ENCODE data around the gene KIAA0232. TPM values are rescaled to one million over a fixed set of nuclear protein-coding genes. Genes with fewer than 3 reads are reported as not detected.
A peak's percentile ranks its signal among the peaks of the same experiment; 100 is the strongest.
"Not testable (repeated sequence)": the region's sequence is repeated elsewhere in the genome, so short reads cannot be mapped to it uniquely, and the experiment has no call there.

Gene KIAA0232
- total RNA-seq, 1 donor from 2014 or later: 14.5 TPM

GRCh38 chr4:6911917-6912316, 129.4 kb downstream of the KIAA0232 start:
- intact Hi-C loops (cut with micrococcal nuclease): loop anchor here (2.0 kb wide), 1 partner anchor 15 kb away; no protein-coding TSS in a partner anchor
- Mint-ChIP-seq H3K4me3 (peak overlapping the region; percentile 95), H3K4me1 (ENCODE audit: low read depth) (peaks cover 67% of the 10 kb centered on the region)
- H3K9me3 Mint-ChIP-seq; DNase-seq (ENCODE audit: low spot score); H3K27ac Mint-ChIP-seq; H3K27me3 Mint-ChIP-seq (ENCODE audit: insufficient read depth); H3K36me3 Mint-ChIP-seq (ENCODE audit: low read depth): not testable (repeated sequence)

GRCh38 chr4:6912441-6912840, 129.9 kb downstream of the KIAA0232 start:
- H3K27ac Mint-ChIP-seq: peak overlapping the region; percentile 25
- no peaks in the 10 kb centered on the region for H3K27me3 Mint-ChIP-seq (ENCODE audit: insufficient read depth)
- peaks cover 5% of the 10 kb centered on the region for H3K36me3 Mint-ChIP-seq (ENCODE audit: low read depth)
- no peaks in the 10 kb centered on the region for H3K9me3 Mint-ChIP-seq
- peaks cover 68% of the 10 kb centered on the region for H3K4me1 Mint-ChIP-seq (ENCODE audit: low read depth)
- H3K4me3 Mint-ChIP-seq: peak overlapping the region; percentile 58
- no peak for DNase-seq (ENCODE audit: low spot score)
- intact Hi-C loops (cut with micrococcal nuclease): no loop called here

GRCh38 chr4:6913350-6913905, 130.9 kb downstream of the KIAA0232 start:
- peaks cover 70% of the 10 kb centered on the region for H3K4me1 Mint-ChIP-seq (ENCODE audit: low read depth)
- peak overlapping the region; percentile 2 for H3K4me3 Mint-ChIP-seq
- no peaks in the 10 kb centered on the region for H3K9me3 Mint-ChIP-seq
- intact Hi-C loops (cut with micrococcal nuclease): no loop called here
- no peak for DNase-seq (ENCODE audit: low spot score)
- no peak overlapping the region for H3K27ac Mint-ChIP-seq
- peaks cover 5% of the 10 kb centered on the region for H3K36me3 Mint-ChIP-seq (ENCODE audit: low read depth)
- H3K27me3 Mint-ChIP-seq (ENCODE audit: insufficient read depth): no peaks in the 10 kb centered on the region

- intact Hi-C loops (cut with micrococcal nuclease): no loop called here
- Mint-ChIP-seq H3K36me3 (ENCODE audit: low read depth) (peaks cover 7% of the 10 kb centered on the region), H3K27ac (peak overlapping the region; percentile 48), H3K9me3 (no peaks in the 10 kb centered on the region), H3K4me1 (ENCODE audit: low read depth) (peaks cover 71% of the 10 kb centered on the region), H3K4me3 (no peak overlapping the region), H3K27me3 (ENCODE audit: insufficient read depth) (no peaks in the 10 kb centered on the region)
- no peak for DNase-seq (ENCODE audit: low spot score)
These were observed 131.9 kb downstream of the KIAA0232 start for GRCh38 chr4:6914448-6914847.

GRCh38 chr4:6915041-6916005, 132.8 kb downstream of the KIAA0232 start:
- Mint-ChIP-seq H3K27me3 (ENCODE audit: insufficient read depth) (peaks cover 2% of the 10 kb centered on the region), H3K9me3 (no peaks in the 10 kb centered on the region), H3K4me3 (no peak overlapping the region), H3K36me3 (ENCODE audit: low read depth) (peaks cover 7% of the 10 kb centered on the region), H3K4me1 (ENCODE audit: low read depth) (peaks cover 75% of the 10 kb centered on the region), H3K27ac (no peak overlapping the region)
- DNase-seq (ENCODE audit: low spot score): no peak
- intact Hi-C loops (cut with micrococcal nuclease): loop anchor here (2.0 kb wide), 3 partner anchors 17 to 71 kb away; no protein-coding TSS in a partner anchor

- Mint-ChIP-seq H3K27me3 (ENCODE audit: insufficient read depth) (peaks cover 2% of the 10 kb centered on the region), H3K36me3 (ENCODE audit: low read depth) (peaks cover 7% of the 10 kb centered on the region), H3K4me1 (ENCODE audit: low read depth) (peaks cover 70% of the 10 kb centered on the region), H3K27ac (peak overlapping the region; percentile 88), H3K4me3 (peak overlapping the region; percentile 71), H3K9me3 (no peaks in the 10 kb centered on the region)
- no peak for DNase-seq (ENCODE audit: low spot score)
- intact Hi-C loops (cut with micrococcal nuclease): loop anchor here (2.0 kb wide), 3 partner anchors 17 to 71 kb away; no protein-coding TSS in a partner anchor
These were observed 133.6 kb downstream of the KIAA0232 start for GRCh38 chr4:6916069-6916586.

- Mint-ChIP-seq H3K4me1 (ENCODE audit: low read depth) (peaks cover 65% of the 10 kb centered on the region), H3K27me3 (ENCODE audit: insufficient read depth) (peaks cover 2% of the 10 kb centered on the region), H3K4me3 (peak overlapping the region; percentile 71), H3K36me3 (ENCODE audit: low read depth) (peaks cover 7% of the 10 kb centered on the region), H3K27ac (peak overlapping the region; percentile 88), H3K9me3 (no peaks in the 10 kb centered on the region)
- intact Hi-C loops (cut with micrococcal nuclease): loop anchor here (1.0 to 2.0 kb wide), 5 partner anchors 8 to 70 kb away; partner anchors contain the start of gene TBC1D14
- DNase-seq (ENCODE audit: low spot score): peak; percentile 60
These were observed 134.3 kb downstream of the KIAA0232 start for GRCh38 chr4:6916587-6917460.

- Mint-ChIP-seq H3K27ac (peak overlapping the region; percentile 88), H3K9me3 (no peaks in the 10 kb centered on the region), H3K4me3 (peak overlapping the region; percentile 71), H3K4me1 (ENCODE audit: low read depth) (peaks cover 67% of the 10 kb centered on the region), H3K36me3 (ENCODE audit: low read depth) (peaks cover 10% of the 10 kb centered on the region), H3K27me3 (ENCODE audit: insufficient read depth) (peaks cover 2% of the 10 kb centered on the region)
- intact Hi-C loops (cut with micrococcal nuclease): loop anchor here (1.0 to 2.0 kb wide), 5 partner anchors 8 to 69 kb away; partner anchors contain the start of gene TBC1D14
- no peak for DNase-seq (ENCODE audit: low spot score)
These were observed 135.1 kb downstream of the KIAA0232 start for GRCh38 chr4:6917461-6918271.

- DNase-seq (ENCODE audit: low spot score): no peak
- Mint-ChIP-seq H3K9me3 (no peaks in the 10 kb centered on the region), H3K27ac (peak overlapping the region; percentile 88), H3K36me3 (ENCODE audit: low read depth) (peaks cover 16% of the 10 kb centered on the region), H3K27me3 (ENCODE audit: insufficient read depth) (peaks cover 2% of the 10 kb centered on the region), H3K4me3 (peak overlapping the region; percentile 71), H3K4me1 (ENCODE audit: low read depth) (peaks cover 63% of the 10 kb centered on the region)
- intact Hi-C loops (cut with micrococcal nuclease): no loop called here
These were observed 135.8 kb downstream of the KIAA0232 start for GRCh38 chr4:6918338-6918737.

- DNase-seq (ENCODE audit: low spot score): no peak
- H3K36me3 Mint-ChIP-seq (ENCODE audit: low read depth): peaks cover 32% of the 10 kb centered on the region
- H3K4me3 Mint-ChIP-seq: peak overlapping the region; percentile 31
- H3K4me1 Mint-ChIP-seq (ENCODE audit: low read depth): peaks cover 73% of the 10 kb centered on the region
- intact Hi-C loops (cut with micrococcal nuclease): no loop called here
- H3K27ac Mint-ChIP-seq: peak overlapping the region; percentile 36
- peaks cover 2% of the 10 kb centered on the region for H3K27me3 Mint-ChIP-seq (ENCODE audit: insufficient read depth)
- H3K9me3 Mint-ChIP-seq: no peaks in the 10 kb centered on the region
These were observed 137.6 kb downstream of the KIAA0232 start for GRCh38 chr4:6920171-6920570.

- DNase-seq (ENCODE audit: low spot score): no peak
- intact Hi-C loops (cut with micrococcal nuclease): no loop called here
- Mint-ChIP-seq H3K27me3 (ENCODE audit: insufficient read depth) (peaks cover 2% of the 10 kb centered on the region), H3K9me3 (no peaks in the 10 kb centered on the region), H3K4me1 (ENCODE audit: low read depth) (peaks cover 76% of the 10 kb centered on the region), H3K27ac (no peak overlapping the region), H3K36me3 (ENCODE audit: low read depth) (peaks cover 54% of the 10 kb centered on the region), H3K4me3 (no peak overlapping the region)
These were observed 141.0 kb downstream of the KIAA0232 start for GRCh38 chr4:6923507-6923906.
